NCI-H1048 (cell line): ENCODE results near the gene PLLP.

Source experiments
- DNase-seq: peaks from one replicate; lab custom pipeline; 2025; lab: John Stamatoyannopoulos, UW

Gene PLLP, protein sequence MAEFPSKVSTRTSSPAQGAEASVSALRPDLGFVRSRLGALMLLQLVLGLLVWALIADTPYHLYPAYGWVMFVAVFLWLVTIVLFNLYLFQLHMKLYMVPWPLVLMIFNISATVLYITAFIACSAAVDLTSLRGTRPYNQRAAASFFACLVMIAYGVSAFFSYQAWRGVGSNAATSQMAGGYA

GRCh38 chr16:57284209-57284951 lies at the start of gene PLLP:
TSS of gene PLLP (minus strand) at chr16:57284672. CDS start at chr16:57284540, 132 bp downstream.
- no peak for DNase-seq

- no peak for DNase-seq
Measured at GRCh38 chr16:57333402-57333801, 48.9 kb upstream of the PLLP start.

DNA sequence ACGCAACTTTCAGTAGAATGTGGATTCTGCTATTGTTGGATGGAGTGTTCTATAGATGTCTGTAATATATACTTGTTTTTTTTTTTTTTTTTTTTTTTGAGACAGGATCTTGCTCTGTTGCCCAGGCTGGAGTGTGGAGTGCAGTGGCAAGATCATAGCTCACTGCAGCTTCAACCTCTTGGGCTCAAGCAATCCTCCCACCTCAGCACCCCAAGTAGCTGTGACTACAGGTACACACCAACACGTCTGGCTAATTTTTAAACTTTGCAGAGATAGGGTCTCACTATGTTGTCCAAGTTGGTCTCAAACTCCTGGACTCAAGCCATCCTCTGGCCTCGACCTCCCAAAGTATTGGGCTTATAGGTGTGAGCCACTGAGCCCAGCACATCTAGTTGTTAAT lies 46.9 kb upstream of the PLLP start:
- DNase-seq: no peak

DNA sequence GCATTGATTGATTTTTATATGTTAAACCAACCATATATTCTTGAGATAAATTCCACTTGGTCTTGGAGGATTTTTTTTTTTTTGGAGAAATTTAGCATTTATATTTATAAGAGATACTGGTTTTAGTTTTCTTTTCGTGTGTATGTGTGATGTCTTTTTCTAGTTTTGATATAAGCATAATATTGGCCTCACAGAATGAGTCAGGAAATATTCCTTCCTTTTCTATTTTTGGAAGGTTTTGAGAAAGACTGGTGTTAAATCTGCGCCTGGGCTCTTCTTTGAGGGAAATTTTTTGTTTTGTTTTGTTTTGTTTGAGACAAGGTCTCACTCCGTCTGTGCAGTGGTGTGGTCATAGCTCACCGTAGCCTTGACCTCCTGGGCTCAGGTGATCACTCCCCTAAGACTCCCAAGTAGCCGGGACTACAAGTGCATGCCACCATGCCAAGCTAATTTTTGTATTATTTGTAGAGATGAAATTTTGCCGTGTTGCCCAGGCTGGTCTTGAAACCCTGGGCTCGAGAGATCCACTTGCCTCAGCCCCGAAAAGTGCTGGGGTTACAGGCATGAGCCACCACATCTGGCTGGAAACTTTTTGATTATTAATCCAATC lies 45.4 kb upstream of the PLLP start:
- DNase-seq: no peak

DNA sequence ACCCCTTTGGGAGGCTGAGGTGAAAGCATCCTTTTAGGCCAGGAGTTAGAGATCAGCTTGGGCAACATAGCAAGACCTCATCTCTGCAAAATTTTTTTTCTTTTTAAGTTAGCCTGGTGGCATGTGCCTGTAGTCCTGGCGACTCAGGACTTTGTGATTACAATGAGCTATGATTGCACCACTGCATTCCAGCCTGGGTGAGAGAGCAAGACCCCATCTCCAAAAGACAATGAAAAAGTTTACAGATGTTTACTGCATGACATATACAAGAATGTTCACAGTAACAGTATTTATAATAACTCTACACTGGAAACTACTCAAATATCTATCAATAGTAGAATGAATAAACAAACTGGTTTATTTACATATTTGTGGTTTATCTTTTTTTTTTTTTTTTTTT lies 41.0 kb upstream of the PLLP start:
- no peak for DNase-seq

DNA sequence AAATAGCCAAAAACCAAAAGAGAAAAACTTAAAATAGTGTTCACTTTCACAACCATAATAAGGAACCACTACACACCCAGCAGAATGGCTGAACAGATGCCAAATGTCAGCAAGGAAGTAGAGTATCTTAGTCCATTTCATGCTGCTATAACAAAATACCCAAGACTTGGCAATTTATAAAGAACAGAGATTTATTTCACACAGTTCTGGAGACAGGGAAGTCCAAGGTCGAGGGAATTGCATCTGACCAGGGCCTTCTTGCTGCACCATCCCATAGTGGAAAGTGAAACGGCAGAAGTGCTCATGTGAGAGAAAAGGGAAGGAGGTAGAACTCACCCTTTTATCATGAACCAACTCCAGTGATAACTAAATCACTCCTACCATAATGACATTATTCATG lies 40.3 kb upstream of the PLLP start:
- DNase-seq: no peak

GRCh38 chr16:57319646-57320045 lies 35.2 kb upstream of the PLLP start:
- DNase-seq: no peak

DNA sequence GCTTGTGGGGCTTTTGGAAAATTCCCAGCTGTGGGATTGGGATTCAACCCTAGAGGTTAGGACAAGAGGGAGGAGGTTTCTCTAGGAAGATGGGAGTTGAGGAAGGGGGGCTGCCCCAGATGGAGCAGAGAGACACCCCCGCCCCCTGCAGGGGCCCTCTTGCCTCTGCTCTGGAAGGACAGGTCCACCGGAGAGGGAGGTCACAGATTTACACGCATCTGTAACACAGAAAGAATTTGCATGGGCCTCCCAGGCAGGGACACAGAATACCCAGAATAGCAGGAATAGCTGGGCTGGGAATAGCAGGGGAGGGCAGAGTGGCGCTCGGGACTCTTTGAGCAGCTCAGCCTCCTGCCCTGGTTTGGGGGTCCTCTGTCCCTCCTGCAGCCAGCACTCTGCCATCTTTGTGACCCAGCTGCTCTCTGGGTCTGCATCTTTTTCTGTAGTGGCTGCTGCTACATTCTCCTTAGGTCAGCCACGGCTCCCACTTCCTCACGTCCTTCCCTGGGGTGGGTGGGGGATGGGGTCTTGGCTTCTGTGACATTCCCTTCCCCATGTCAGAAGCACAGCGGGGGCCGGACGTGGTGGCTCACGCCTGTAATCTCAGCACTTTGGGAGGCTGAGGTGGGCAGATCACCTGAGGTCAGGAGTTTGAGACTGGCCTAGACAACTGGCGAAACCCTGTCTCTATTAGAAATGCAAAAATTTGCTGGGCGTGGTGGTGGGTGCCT lies 33.9 kb upstream of the PLLP start:
- no peak for DNase-seq

GRCh38 chr16:57316390-57317017 lies 32.0 kb upstream of the PLLP start:
- DNase-seq: no peak

DNA sequence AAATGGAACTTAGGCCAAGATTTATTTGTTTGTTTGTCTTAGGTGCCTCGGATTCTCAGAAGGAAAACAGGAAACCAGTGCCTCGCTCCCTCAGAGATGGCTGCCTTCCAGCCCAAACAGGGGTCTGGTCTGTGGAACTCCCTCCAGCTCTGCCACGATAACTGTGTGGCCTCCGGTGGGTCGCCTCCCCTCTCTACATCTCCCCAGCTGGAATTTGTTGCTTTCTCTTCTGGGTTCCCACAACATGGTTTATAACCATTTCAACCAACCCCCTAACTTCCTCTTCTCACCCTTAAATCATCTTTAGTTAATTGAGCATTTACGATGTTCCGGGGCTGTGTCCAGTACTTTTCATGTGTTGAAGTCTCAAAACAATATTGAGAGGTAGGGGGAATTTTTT lies 30.9 kb upstream of the PLLP start:
- DNase-seq: no peak

- no peak for DNase-seq
Measured at GRCh38 chr16:57314161-57314785, 29.8 kb upstream of the PLLP start.

- no peak for DNase-seq
Measured at GRCh38 chr16:57313509-57313908, 29.0 kb upstream of the PLLP start.

- DNase-seq: no peak
Measured at GRCh38 chr16:57310801-57311200, 26.3 kb upstream of the PLLP start.

GRCh38 chr16:57308041-57308440 lies 23.6 kb upstream of the PLLP start:
- DNase-seq: no peak

DNA sequence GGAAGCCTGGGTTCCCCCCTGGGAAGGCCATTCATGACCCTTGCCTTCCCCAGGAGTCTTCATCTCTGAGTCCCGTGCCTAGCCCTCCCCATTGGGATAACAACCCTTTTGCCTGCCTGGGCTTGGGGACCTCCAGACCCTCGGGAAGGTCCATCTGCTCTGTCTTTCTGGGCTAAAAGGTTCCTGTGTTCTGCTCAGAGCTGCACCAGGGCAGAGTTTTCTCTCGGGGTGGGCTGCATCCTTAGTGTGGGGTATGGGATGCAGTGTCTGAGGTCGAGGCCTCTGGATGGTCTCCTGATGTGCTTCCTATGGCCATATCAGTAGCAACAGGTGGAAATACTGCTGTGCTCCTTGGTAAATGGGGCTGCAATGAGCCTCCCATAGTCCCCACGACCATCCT lies 22.9 kb upstream of the PLLP start:
- DNase-seq: no peak

- no peak for DNase-seq
Measured at GRCh38 chr16:57306676-57307341, 22.3 kb upstream of the PLLP start.

- no peak for DNase-seq
Measured at GRCh38 chr16:57305159-57305811, 20.8 kb upstream of the PLLP start.

DNA sequence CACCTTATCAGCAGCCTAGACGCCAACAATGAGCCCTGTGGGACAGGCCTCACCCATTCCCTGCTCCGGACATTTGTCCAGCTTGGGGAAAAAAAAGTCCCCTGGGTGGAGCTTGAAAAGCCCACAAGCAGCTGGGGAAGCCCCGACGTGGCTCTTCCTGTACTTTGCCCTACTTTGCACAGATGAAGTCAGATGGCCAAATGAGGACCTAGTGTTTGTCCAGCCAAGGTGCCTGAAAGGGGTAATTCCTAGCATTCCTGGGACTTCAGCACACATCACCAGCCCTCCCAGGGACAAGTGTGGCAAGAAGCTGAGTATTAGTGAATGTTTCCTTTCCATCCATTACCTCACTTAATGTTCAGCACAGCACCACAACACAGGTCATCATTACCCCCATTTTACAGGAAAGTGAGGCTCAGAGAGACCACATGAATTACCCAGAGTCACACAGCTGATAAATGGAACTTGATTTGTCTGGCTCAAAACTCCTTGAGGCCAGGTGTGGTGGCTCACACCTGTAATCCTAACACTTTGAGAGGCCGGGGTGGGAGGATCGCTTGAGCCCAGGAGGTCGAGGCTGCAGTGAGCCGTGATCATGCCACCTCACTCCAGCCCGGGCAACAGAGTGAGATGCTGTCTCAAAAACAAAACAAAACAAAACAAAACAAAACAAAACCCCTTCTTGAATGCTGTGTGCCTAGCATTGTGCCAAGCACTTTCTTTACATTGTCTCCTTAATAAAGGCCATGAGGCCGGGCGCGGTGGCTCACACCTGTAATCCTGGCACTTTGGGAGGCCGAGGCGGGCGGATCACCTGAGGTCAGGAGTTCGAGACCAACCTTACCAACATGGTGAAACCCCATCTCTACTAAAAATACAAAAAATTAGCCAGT lies 19.9 kb upstream of the PLLP start:
- no peak for DNase-seq

DNA sequence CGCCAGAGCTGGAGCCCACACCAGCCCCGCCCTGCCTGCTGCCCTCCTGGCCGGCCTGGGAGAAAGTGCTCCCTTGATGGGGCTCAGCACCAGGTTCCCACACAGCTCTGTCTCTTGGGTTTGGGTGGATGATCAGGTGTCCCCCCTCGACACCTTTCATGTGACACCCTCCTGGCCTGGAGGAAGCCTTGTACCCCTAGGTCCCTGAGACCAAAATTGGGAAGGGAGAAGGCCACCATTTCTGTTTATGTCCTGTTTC lies 19.4 kb upstream of the PLLP start:
- DNase-seq: no peak
